Mesendoderm (in vitro differentiated cells): Measurements from ENCODE around the gene LRRC42.

Experiments
- DNase-seq: peaks from one replicate; pipeline ENCODE4 v3.0.0; 2013
- H2AK5ac ChIP-seq: 2 replicates; pipeline ENCODE4 v1.6.1; 2013; ENCODE audit warnings: low read length, inconsistent platforms
- H2BK120ac ChIP-seq: 2 replicates; pipeline ENCODE4 v1.6.1; 2013; ENCODE audit warnings: low read depth, mild to moderate bottlenecking, low read length, moderate library complexity, mixed read lengths
- H2BK15ac ChIP-seq: replicated peaks from 2 replicates; pipeline ENCODE4 v1.6.1; 2013; ENCODE audit warnings: low read depth, mild to moderate bottlenecking, moderate library complexity
- H2BK5ac ChIP-seq: 2 replicates; pipeline ENCODE4 v1.6.1; 2013; ENCODE audit warnings: low read length, inconsistent platforms
- H3K18ac ChIP-seq: 2 replicates; pipeline ENCODE4 v1.6.1; 2013; ENCODE audit warnings: mild to moderate bottlenecking, low read length, mixed read lengths
- H3K23ac ChIP-seq: one replicate; pipeline ENCODE4 v1.6.1; 2013; ENCODE audit warnings: low read length
- H3K27ac ChIP-seq: 2 replicates; pipeline ENCODE4 v1.5.1; 2013; ENCODE audit warnings: low read depth, mild to moderate bottlenecking, inconsistent platforms, low read length, moderate library complexity
- H3K27me3 ChIP-seq: 2 replicates; pipeline ENCODE4 v1.6.1; 2013; ENCODE audit warnings: low read length, control low read depth, mild to moderate bottlenecking, inconsistent platforms; ENCODE audit not compliant: insufficient read depth, poor library complexity
- H3K36me3 ChIP-seq: 2 replicates; pipeline ENCODE4 v1.6.1; 2013; ENCODE audit warnings: low read length, inconsistent platforms; ENCODE audit not compliant: control insufficient read depth, insufficient read depth
- H3K4ac ChIP-seq: one replicate; pipeline ENCODE4 v1.6.1; 2013; ENCODE audit warnings: low read depth, mild to moderate bottlenecking, low read length, moderate library complexity
- H3K4me1 ChIP-seq: 2 replicates; pipeline ENCODE4 v1.6.1; 2013; ENCODE audit warnings: low read depth, low read length, inconsistent platforms; ENCODE audit not compliant: control insufficient read depth
- H3K4me2 ChIP-seq: 2 replicates; pipeline ENCODE4 v1.6.1; 2013; ENCODE audit warnings: low read length
- H3K4me3 ChIP-seq: 2 replicates; pipeline ENCODE4 v1.5.1; 2013; ENCODE audit warnings: mild to moderate bottlenecking, low read length
- H3K56ac ChIP-seq: one replicate; pipeline ENCODE4 v1.6.1; 2013; ENCODE audit warnings: low read length
- H3K79me1 ChIP-seq: 2 replicates; pipeline ENCODE4 v1.6.1; 2013; ENCODE audit warnings: low read length, inconsistent platforms
- H3K79me2 ChIP-seq: 2 replicates; pipeline ENCODE4 v1.6.1; 2013; ENCODE audit warnings: mild to moderate bottlenecking, low read length; ENCODE audit not compliant: control insufficient read depth, insufficient read depth
- H3K9ac ChIP-seq: 2 replicates; pipeline ENCODE4 v1.6.1; 2013; ENCODE audit warnings: low read length, inconsistent platforms
- H4K5ac ChIP-seq: one replicate; pipeline ENCODE4 v1.6.1; 2013; ENCODE audit warnings: low read length
- H4K8ac ChIP-seq: one replicate; pipeline ENCODE4 v1.6.1; 2013; ENCODE audit warnings: low read depth, mild to moderate bottlenecking, control low read depth, low read length, moderate library complexity
- WGBS: extraction: QIAGEN DNeasy Blood & Tissue Kit; methylation state at CpG from one replicate; pipeline ENCODE4 v1.1.7; 2013; ENCODE audit warnings: low lambda C conversion rate, missing lambda C conversion rate; ENCODE audit not compliant: insufficient coverage; ENCODE audit errors: extremely low coverage; 5-methylcytosine and 5-hydroxymethylcytosine counted together

Gene LRRC42

DNA sequence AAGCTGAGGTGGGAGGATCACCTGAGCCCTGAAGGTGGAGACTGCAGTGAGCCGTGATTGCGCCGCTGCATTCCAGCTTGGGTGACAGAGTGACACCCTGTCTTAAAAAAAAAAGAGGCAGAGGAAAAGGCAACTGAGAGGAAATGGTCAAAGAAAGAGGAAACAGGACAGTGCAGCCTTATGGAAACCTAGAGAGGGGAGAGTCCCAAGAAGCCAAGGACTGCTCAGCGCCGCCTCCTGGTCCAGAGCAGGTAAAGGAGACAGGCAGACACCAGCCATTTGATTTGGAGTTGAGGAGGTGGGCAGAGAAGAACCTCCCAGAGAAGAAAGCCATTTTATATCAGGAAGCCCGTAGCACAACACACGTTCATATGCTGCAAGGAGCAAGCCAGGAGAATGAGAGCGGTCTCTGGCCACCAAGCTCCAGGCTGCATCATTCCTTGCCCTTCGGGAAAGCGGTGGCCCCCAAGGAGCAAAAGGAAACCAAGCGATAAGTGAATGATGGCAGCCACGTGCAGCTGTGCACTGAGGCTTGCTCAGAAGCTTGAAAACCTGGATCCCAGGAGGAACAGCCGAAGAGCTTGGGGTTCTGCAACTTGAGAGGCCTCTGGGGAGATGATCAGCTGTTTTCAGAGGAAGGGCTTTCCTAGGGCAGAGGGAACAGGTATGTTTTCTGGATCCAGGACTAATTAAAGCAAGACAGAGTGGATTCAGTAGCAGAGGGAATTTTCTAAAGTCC is 33.7 kb downstream of the LRRC42 start:
- Histone ChIP-seq H2BK5ac (no peak overlapping the region), H4K5ac (no peak overlapping the region), H3K56ac (no peak overlapping the region), H3K4me3 (no peak overlapping the region), H2BK15ac (no peak overlapping the region), H3K4me2 (no peak overlapping the region), H3K79me2 (no peaks in the 10 kb centered on the region), H3K23ac (no peak overlapping the region), H3K27me3 (no peaks in the 10 kb centered on the region), H3K9ac (no peak overlapping the region), H3K79me1 (no peaks in the 10 kb centered on the region), H3K18ac (no peak overlapping the region), H2AK5ac (no peak overlapping the region), H3K27ac (no peak overlapping the region), H3K4ac (no peak overlapping the region), H2BK120ac (no peak overlapping the region), H3K4me1 (peaks cover 2% of the 10 kb centered on the region), H4K8ac (no peak overlapping the region), H3K36me3 (no peaks in the 10 kb centered on the region)
- no peak for DNase-seq
- no CpG with 5 or more reads among the region's 13 CpGs for WGBS

DNA sequence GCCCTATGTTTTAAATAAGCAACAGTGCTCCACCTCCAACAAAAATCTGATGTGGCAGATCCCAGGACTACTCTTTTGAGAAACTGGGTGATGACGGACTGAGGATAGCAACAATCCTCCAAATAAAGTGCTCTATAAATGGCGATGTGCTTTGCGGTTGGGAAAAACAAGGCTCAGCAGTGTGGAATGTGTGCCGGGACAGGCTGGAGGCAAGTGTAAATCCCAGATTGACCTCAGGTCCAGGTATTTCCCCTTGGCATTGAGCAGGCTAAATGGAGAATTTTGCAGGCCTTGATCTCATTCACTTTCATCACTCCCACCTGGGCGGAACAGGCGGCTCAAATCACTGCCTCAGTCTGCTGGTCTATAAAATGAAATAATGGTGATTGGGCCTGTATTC is 35.1 kb downstream of the LRRC42 start:
- H4K8ac ChIP-seq, result no peak overlapping the region
- no peak overlapping the region for H4K5ac ChIP-seq
- no peak overlapping the region for H2BK120ac ChIP-seq
- no peak overlapping the region for H3K27ac ChIP-seq
- no CpG with 5 or more reads among the region's 6 CpGs for WGBS
- H3K36me3 ChIP-seq, result no peaks in the 10 kb centered on the region
- H3K4me3 ChIP-seq, result no peak overlapping the region
- no peaks in the 10 kb centered on the region for H3K27me3 ChIP-seq
- H3K79me1 ChIP-seq, result no peaks in the 10 kb centered on the region
- no peak overlapping the region for H3K56ac ChIP-seq
- DNase-seq, result peak; percentile 59
- no peak overlapping the region for H3K18ac ChIP-seq
- H2BK5ac ChIP-seq, result no peak overlapping the region
- H2BK15ac ChIP-seq, result no peak overlapping the region
- H3K4ac ChIP-seq, result peak overlapping the region; percentile 20
- peaks cover 2% of the 10 kb centered on the region for H3K4me1 ChIP-seq
- no peak overlapping the region for H2AK5ac ChIP-seq
- no peaks in the 10 kb centered on the region for H3K79me2 ChIP-seq
- no peak overlapping the region for H3K23ac ChIP-seq
- no peak overlapping the region for H3K9ac ChIP-seq
- H3K4me2 ChIP-seq, result no peak overlapping the region

- WGBS, result no CpG with 5 or more reads among the region's 20 CpGs
- no peak overlapping the region for H2BK120ac ChIP-seq
- no peaks in the 10 kb centered on the region for H3K27me3 ChIP-seq
- H4K8ac ChIP-seq, result no peak overlapping the region
- H3K79me2 ChIP-seq, result no peaks in the 10 kb centered on the region
- peak overlapping the region; percentile 44 for H3K9ac ChIP-seq
- peak overlapping the region; percentile 86 for H3K18ac ChIP-seq
- no peak overlapping the region for H3K4me3 ChIP-seq
- H3K4me1 ChIP-seq, result peaks cover 2% of the 10 kb centered on the region
- H3K56ac ChIP-seq, result peak overlapping the region; percentile 75
- H2BK5ac ChIP-seq, result peak overlapping the region; percentile 79
- no peaks in the 10 kb centered on the region for H3K79me1 ChIP-seq
- peak overlapping the region; percentile 39 for H3K4ac ChIP-seq
- peak; percentile 93 for DNase-seq
- H2BK15ac ChIP-seq, result no peak overlapping the region
- no peak overlapping the region for H2AK5ac ChIP-seq
- peak overlapping the region; percentile 14 for H3K4me2 ChIP-seq
- H4K5ac ChIP-seq, result no peak overlapping the region
- no peaks in the 10 kb centered on the region for H3K36me3 ChIP-seq
- peak overlapping the region; percentile 45 for H3K27ac ChIP-seq
- H3K23ac ChIP-seq, result no peak overlapping the region
Observed at GRCh38 chr1:53982034-53982762, 36.0 kb downstream of the LRRC42 start.

- H2BK5ac ChIP-seq, result no peak overlapping the region
- H3K56ac ChIP-seq, result peak overlapping the region; percentile 75
- WGBS, result no CpG with 5 or more reads among the region's 4 CpGs
- no peak overlapping the region for H3K27ac ChIP-seq
- H2AK5ac ChIP-seq, result no peak overlapping the region
- no peak overlapping the region for H4K8ac ChIP-seq
- H3K79me1 ChIP-seq, result no peaks in the 10 kb centered on the region
- no peak overlapping the region for H3K4ac ChIP-seq
- DNase-seq, result no peak
- H3K23ac ChIP-seq, result no peak overlapping the region
- H3K9ac ChIP-seq, result peak overlapping the region; percentile 0
- no peaks in the 10 kb centered on the region for H3K79me2 ChIP-seq
- no peak overlapping the region for H3K4me3 ChIP-seq
- H2BK15ac ChIP-seq, result no peak overlapping the region
- H4K5ac ChIP-seq, result no peak overlapping the region
- no peak overlapping the region for H2BK120ac ChIP-seq
- no peaks in the 10 kb centered on the region for H3K36me3 ChIP-seq
- H3K18ac ChIP-seq, result no peak overlapping the region
- H3K27me3 ChIP-seq, result no peaks in the 10 kb centered on the region
- peak overlapping the region; percentile 5 for H3K4me2 ChIP-seq
- H3K4me1 ChIP-seq, result peaks cover 2% of the 10 kb centered on the region
Observed at GRCh38 chr1:53982763-53983104, 36.6 kb downstream of the LRRC42 start.

DNA sequence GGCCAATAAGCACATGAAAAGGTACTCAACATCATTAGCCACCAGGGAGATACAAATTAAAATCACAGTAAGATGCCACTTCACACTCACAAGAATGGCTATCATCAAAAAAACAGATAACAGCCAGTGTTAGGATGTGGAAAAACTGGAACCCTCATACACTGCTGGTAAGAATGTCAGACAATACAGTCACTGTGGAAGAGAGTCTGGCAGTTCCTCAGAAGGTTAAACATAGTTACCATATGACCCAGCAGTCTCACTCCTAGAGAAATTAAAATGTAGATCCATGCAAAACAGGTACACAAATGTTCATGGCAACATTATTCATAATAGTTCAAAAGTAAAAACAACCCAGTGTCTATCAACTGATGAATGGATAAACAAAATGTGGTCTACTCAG is 38.6 kb downstream of the LRRC42 start:
- Histone ChIP-seq H3K79me1 (no peaks in the 10 kb centered on the region), H3K4ac (no peak overlapping the region), H3K36me3 (no peaks in the 10 kb centered on the region), H3K79me2 (no peaks in the 10 kb centered on the region), H3K56ac (no peak overlapping the region), H4K8ac (no peak overlapping the region), H3K4me2 (no peak overlapping the region), H2BK5ac (no peak overlapping the region), H3K4me3 (no peak overlapping the region), H3K27me3 (no peaks in the 10 kb centered on the region), H2BK120ac (no peak overlapping the region), H3K27ac (no peak overlapping the region), H2BK15ac (no peak overlapping the region), H3K23ac (no peak overlapping the region), H4K5ac (no peak overlapping the region), H3K4me1 (peaks cover 2% of the 10 kb centered on the region), H3K18ac (no peak overlapping the region), H2AK5ac (no peak overlapping the region), H3K9ac (no peak overlapping the region)
- peak; percentile 60 for DNase-seq
